ENCODE results near the gene CD101.
A peak's percentile ranks its signal among the peaks of the same experiment; 100 is the strongest.

The CD101 gene

GRCh38 chr1:117051224-117052064 is 49.9 kb downstream of the CD101 start:
- DNase-seq, result no peak

- no peak for DNase-seq
Observed at GRCh38 chr1:117054068-117054467, 52.5 kb downstream of the CD101 start.

GRCh38 chr1:117058810-117059209 is 57.2 kb downstream of the CD101 start:
- DNase-seq, result no peak

- DNase-seq, result peak in 2 of 56 donors; percentile 19 to 55
Observed at GRCh38 chr1:117059334-117059677, 57.7 kb downstream of the CD101 start.

- peak; percentile 40 to 96 (median 88) for DNase-seq
Observed at GRCh38 chr1:117059678-117060440, 58.3 kb downstream of the CD101 start, which contains the start of gene TTF2. TTF2 (plus strand) TSS chr1:117060326; CDS start chr1:117060347, 21 bp downstream.

GRCh38 chr1:117060441-117061317 is 59.1 kb downstream of the CD101 start:
- peak in 3 of 56 donors; percentile 27 to 51 (median 40) for DNase-seq

GRCh38 chr1:117061986-117062415 is 60.4 kb downstream of the CD101 start:
- DNase-seq, result no peak

GRCh38 chr1:117066367-117066766 is 64.8 kb downstream of the CD101 start:
- DNase-seq, result no peak

GRCh38 chr1:117067533-117068370 is 66.2 kb downstream of the CD101 start:
- peak in 44 of 56 donors; percentile 6 to 75 (median 28) for DNase-seq

GRCh38 chr1:117068580-117068979 is 67.0 kb downstream of the CD101 start:
- DNase-seq, result peak in 13 of 56 donors; percentile 6 to 30 (median 21)

- DNase-seq, result no peak
Observed at GRCh38 chr1:117069220-117069844, 67.8 kb downstream of the CD101 start.

GRCh38 chr1:117070124-117070523 is 68.6 kb downstream of the CD101 start:
- no peak for DNase-seq

GRCh38 chr1:117076648-117077047 is 75.1 kb downstream of the CD101 start:
- no peak for DNase-seq

- no peak for DNase-seq
Observed at GRCh38 chr1:117077267-117077666, 75.7 kb downstream of the CD101 start.

- DNase-seq, result no peak
Observed at GRCh38 chr1:117079737-117080136, 78.2 kb downstream of the CD101 start.

GRCh38 chr1:117084231-117084630 is 82.7 kb downstream of the CD101 start:
- no peak for DNase-seq
